ENCODE data around the gene TAF11.
"Not testable (repeated sequence)": the region's sequence is repeated elsewhere in the genome, so short reads cannot be mapped to it uniquely, and the experiment has no call there.

TAF11 gene

GRCh38 chr6:34904990-34905613 is 17.3 kb upstream of the TAF11 start:
- H3K27ac ChIP-seq, result no peak overlapping the region
- TF ChIP-seq ZFX (IDR thresholded peaks at IDR 0.05; ENCODE audit: borderline replicate concordance), result no peak
- no peak for TF ChIP-seq CTCF (IDR thresholded peaks at IDR 0.05)

- H3K27ac ChIP-seq, result no peak overlapping the region
- TF ChIP-seq ZFX (IDR thresholded peaks at IDR 0.05; ENCODE audit: borderline replicate concordance) (no peak), CTCF (IDR thresholded peaks at IDR 0.05) (no peak)
Observed at GRCh38 chr6:34901930-34902329, 14.1 kb upstream of the TAF11 start.

- no peak overlapping the region for H3K27ac ChIP-seq
- no peak for TF ChIP-seq CTCF (IDR thresholded peaks at IDR 0.05)
- TF ChIP-seq ZFX (IDR thresholded peaks at IDR 0.05; ENCODE audit: borderline replicate concordance), result no peak
Observed at GRCh38 chr6:34900321-34901031, 12.6 kb upstream of the TAF11 start.

GRCh38 chr6:34899748-34900147 is 11.9 kb upstream of the TAF11 start:
- H3K27ac ChIP-seq, result not testable (repeated sequence)

GRCh38 chr6:34897716-34898115 is 9.9 kb upstream of the TAF11 start:
- no peak overlapping the region for H3K27ac ChIP-seq
- TF ChIP-seq CTCF (IDR thresholded peaks at IDR 0.05) (no peak), ZFX (IDR thresholded peaks at IDR 0.05; ENCODE audit: borderline replicate concordance) (no peak)

GRCh38 chr6:34897130-34897529 is 9.3 kb upstream of the TAF11 start:
- no peak overlapping the region for H3K27ac ChIP-seq
- TF ChIP-seq ZFX (IDR thresholded peaks at IDR 0.05; ENCODE audit: borderline replicate concordance), result no peak
- no peak for TF ChIP-seq CTCF (IDR thresholded peaks at IDR 0.05)

GRCh38 chr6:34894693-34895092 is 6.9 kb upstream of the TAF11 start:
- H3K27ac ChIP-seq, result no peak overlapping the region

More at GRCh38 chr6:34894693-34895092, 6.9 kb upstream of the TAF11 start:
- TF ChIP-seq ZFX (IDR thresholded peaks at IDR 0.05; ENCODE audit: borderline replicate concordance) (no peak), CTCF (IDR thresholded peaks at IDR 0.05) (no peak)
